IMR-90 (cell line): ENCODE measurements around the gene DISC1. TPM values are rescaled to one million over a fixed set of nuclear protein-coding genes. Genes with fewer than 3 reads are reported as not detected.

ENCODE experiments used
- ATAC-seq: fragments of 200-7000 bp; cut with Tn5 transposase; 2 replicates; pipeline ENCODE4 v1.9.1; 2020; ENCODE audit warnings: low read depth, mild to moderate bottlenecking, moderate library complexity
- BruUV-seq: library from RNA; stranded (reverse); fragments of 400-500 nt; replicated peaks from 2 replicates; lab custom pipeline; 2021; lab: Mats Ljungman, UMichigan
- CTCF ChIA-PET: fragments of 300-600 bp; formaldehyde crosslinking; extraction: SDS; loops from one replicate; lab custom pipeline; 2021; ENCODE audit warnings: antibody characterized with exemption; lab: Yijun Ruan, JAX
- POLR2A ChIA-PET: fragments of 300-600 bp; sonication (Branson Sonifier 250); formaldehyde crosslinking; loops from one replicate; lab custom pipeline; 2022; ENCODE audit warnings: antibody characterized with exemption; ENCODE audit not compliant: unreplicated experiment; lab: Charles Lee
- DNase-seq: peaks from one replicate; pipeline ENCODE4 v3.0.0; 2013
- H2AFZ ChIP-seq: replicated peaks from 2 replicates; pipeline ENCODE3; 2013; ENCODE audit warnings: low read length, mild to moderate bottlenecking; ENCODE audit not compliant: poor library complexity
- H2AK5ac ChIP-seq: 2 replicates; pipeline ENCODE4 v1.6.1; 2013; ENCODE audit warnings: low read depth, low read length, inconsistent platforms
- H2AK9ac ChIP-seq: replicated peaks from 2 replicates; pipeline ENCODE3; 2013; ENCODE audit warnings: mild to moderate bottlenecking, low read depth, low read length, moderate library complexity; ENCODE audit not compliant: poor library complexity
- H2BK120ac ChIP-seq: 2 replicates; pipeline ENCODE4 v1.6.1; 2013; ENCODE audit warnings: low read depth, low read length, inconsistent platforms
- H2BK15ac ChIP-seq: 3 replicates; pipeline ENCODE4 v1.6.1; 2013; ENCODE audit warnings: low read depth, low read length, inconsistent platforms
- H2BK20ac ChIP-seq: 2 replicates; pipeline ENCODE4 v1.6.1; 2013; ENCODE audit warnings: low read depth, mild to moderate bottlenecking, inconsistent platforms, low read length, moderate library complexity
- H2BK5ac ChIP-seq: 2 replicates; pipeline ENCODE4 v1.6.1; 2013; ENCODE audit warnings: mild to moderate bottlenecking, low read depth, low read length, inconsistent platforms; ENCODE audit not compliant: poor library complexity, severe bottlenecking
- H3K14ac ChIP-seq: replicated peaks from 2 replicates; pipeline ENCODE4 v1.6.1; 2013; ENCODE audit warnings: low read depth, low read length, inconsistent platforms
- H3K18ac ChIP-seq: 2 replicates; pipeline ENCODE4 v1.6.1; 2013; ENCODE audit warnings: low read depth, low read length, control low read depth
- H3K23ac ChIP-seq: 2 replicates; pipeline ENCODE4 v1.6.1; 2013; ENCODE audit warnings: low read depth, low read length, inconsistent platforms
- H3K27ac ChIP-seq: 2 replicates; pipeline ENCODE4 v1.5.1; 2013; ENCODE audit warnings: mild to moderate bottlenecking, control low read depth, low read length; ENCODE audit not compliant: insufficient read depth
- H3K27me3 ChIP-seq: 2 replicates; pipeline ENCODE4 v1.6.1; 2013; ENCODE audit warnings: low read length; ENCODE audit not compliant: control insufficient read depth, insufficient read depth
- H3K36me3 ChIP-seq: 2 replicates; pipeline ENCODE4 v1.6.1; 2013; ENCODE audit warnings: low read length, mixed read lengths; ENCODE audit not compliant: control insufficient read depth, insufficient read depth
- H3K4ac ChIP-seq: 2 replicates; pipeline ENCODE4 v1.6.1; 2013; ENCODE audit warnings: low read depth, low read length, inconsistent platforms
- H3K4me1 ChIP-seq: 2 replicates; pipeline ENCODE4 v1.6.1; 2013; ENCODE audit warnings: low read length, mixed read lengths; ENCODE audit not compliant: control insufficient read depth, insufficient read depth
- H3K4me2 ChIP-seq: 2 replicates; pipeline ENCODE4 v1.6.1; 2013; ENCODE audit warnings: low read depth, mild to moderate bottlenecking, control low read depth, low read length, moderate library complexity
- H3K4me3 ChIP-seq: 2 replicates; pipeline ENCODE4 v1.5.1; 2013; ENCODE audit warnings: low read depth, mild to moderate bottlenecking, control low read depth, low read length, moderate library complexity; ENCODE audit not compliant: insufficient read depth
- H3K56ac ChIP-seq: 2 replicates; pipeline ENCODE4 v1.6.1; 2013; ENCODE audit warnings: low read length, inconsistent platforms; ENCODE audit not compliant: insufficient read depth; ENCODE audit errors: extremely low read depth
- H3K79me1 ChIP-seq, 2 experiments: 2 replicates each; pipeline ENCODE4 v1.6.1; 2013; ENCODE audit warnings: low read length in 2 of 2, inconsistent platforms in 1 of 2, low read depth in 1 of 2
- H3K9ac ChIP-seq: 2 replicates; pipeline ENCODE4 v1.6.1; 2013; ENCODE audit warnings: low read depth, low read length, control low read depth
- H3K9me1 ChIP-seq: 2 replicates; pipeline ENCODE4 v1.6.1; 2013; ENCODE audit warnings: low read length, inconsistent platforms; ENCODE audit not compliant: insufficient read depth
- H3K9me3 ChIP-seq: 2 replicates; pipeline ENCODE4 v1.6.1; 2013; ENCODE audit warnings: low read length; ENCODE audit not compliant: control insufficient read depth, insufficient read depth
- H4K20me1 ChIP-seq: 2 replicates; pipeline ENCODE4 v1.6.1; 2013; ENCODE audit warnings: low read length, inconsistent platforms; ENCODE audit not compliant: insufficient read depth
- H4K5ac ChIP-seq: 2 replicates; pipeline ENCODE4 v1.6.1; 2013; ENCODE audit warnings: mild to moderate bottlenecking, low read depth, low read length, control low read depth
- H4K8ac ChIP-seq, 2 experiments: 2 replicates each; pipeline ENCODE4 v1.6.1; 2013; ENCODE audit warnings: low read depth in 2 of 2, low read length in 2 of 2, control low read depth in 1 of 2, inconsistent platforms in 1 of 2
- H4K91ac ChIP-seq: 2 replicates; pipeline ENCODE4 v1.6.1; 2013; ENCODE audit warnings: low read depth, low read length, inconsistent platforms; ENCODE audit not compliant: insufficient read depth
- BHLHE40 ChIP-seq: fragments of 150-350 bp; IDR thresholded peaks from 2 replicates; pipeline ENCODE4 v1.6.1; 2016; ENCODE audit warnings: mild to moderate bottlenecking, low read depth, low read length
- CEBPB ChIP-seq: IDR thresholded peaks from 2 replicates; pipeline ENCODE4 v1.6.1; 2012; ENCODE audit warnings: low read depth, low read length, improper control_type of control experiment
- CTCF ChIP-seq: conservative IDR thresholded peaks from 2 replicates; pipeline ENCODE4 v1.5.1; 2012; ENCODE audit warnings: mild to moderate bottlenecking, low read depth, low read length, improper control_type of control experiment
- FOS ChIP-seq: fragments of 150-350 bp; IDR thresholded peaks from 2 replicates; pipeline ENCODE4 v1.6.1; 2016; ENCODE audit warnings: low read depth, low read length
- MAFK ChIP-seq: IDR thresholded peaks from 2 replicates; pipeline ENCODE4 v1.6.1; 2012; ENCODE audit warnings: low read depth, low read length, improper control_type of control experiment
- MAZ ChIP-seq: IDR thresholded peaks from 2 replicates; pipeline ENCODE4 v1.6.1; 2012; ENCODE audit warnings: low read depth, mild to moderate bottlenecking, low read length, improper control_type of control experiment, moderate library complexity, borderline replicate concordance
- NFE2L2 ChIP-seq: fragments of 150-350 bp; IDR thresholded peaks from 2 replicates; pipeline ENCODE4 v1.6.1; 2016; ENCODE audit warnings: low read depth, mild to moderate bottlenecking, low read length
- POLR2A ChIP-seq: IDR thresholded peaks from 2 replicates; pipeline ENCODE4 v1.6.1; 2012; ENCODE audit warnings: mild to moderate bottlenecking, low read depth, low read length
- RFX5 ChIP-seq: IDR thresholded peaks from 2 replicates; pipeline ENCODE4 v1.8.0; 2012; ENCODE audit warnings: low read depth, mild to moderate bottlenecking, low read length, moderate library complexity
- SMC3 ChIP-seq: fragments of 150-350 bp; IDR thresholded peaks from 2 replicates; pipeline ENCODE4 v1.6.1; 2016; ENCODE audit warnings: low read depth, mild to moderate bottlenecking, antibody characterized with exemption, low read length, moderate library complexity
- USF2 ChIP-seq: fragments of 150-350 bp; IDR thresholded peaks from 2 replicates; pipeline ENCODE4 v1.6.1; 2017; ENCODE audit warnings: mild to moderate bottlenecking, antibody characterized with exemption, low read length, low read depth
- WGBS, 2 experiments: methylation state at CpG; one replicate each; pipeline versions ENCODE4 v1.1.5 to v1.1.7; 2013; ENCODE audit warnings: missing lambda C conversion rate in 2 of 2; ENCODE audit not compliant: insufficient read length in 1 of 2; ENCODE audit errors: extremely low coverage in 2 of 2; 5-methylcytosine and 5-hydroxymethylcytosine counted together
- dilution Hi-C: fragments of 300-500 bp; cut with HindIII; formaldehyde crosslinking; loops from one replicate; pipeline ENCODE4 v1.14.3; 2018; ENCODE audit warnings: low sequenced_read_pairs; ENCODE audit not compliant: unreplicated experiment
- in situ Hi-C: fragments of 300-500 bp; cut with MboI; formaldehyde crosslinking; loops from 3 replicates; pipeline ENCODE4 v1.14.3; 2019; ENCODE audit warnings: low sequenced_read_pairs, inconsistent platforms, mixed read lengths
- intact Hi-C: fragments of 100-400 bp; cut with micrococcal nuclease; formaldehyde crosslinking; loops from 2 replicates; pipeline ENCODE4 v1.10.0; 2022
- polyA plus RNA-seq, 3 experiments: library from polyadenylated mRNA; depleted of rRNA; stranded (reverse); fragments of >200 nt; gene quantifications; 2 replicates each; pipeline ENCODE4 v1.2.3, GENCODE V29; 2012; ENCODE audit warnings: low replicate concordance in 1 of 3
- total RNA-seq: library from RNA; depleted of rRNA; stranded (reverse); fragments of >200 nt; gene quantifications from 2 replicates; pipeline ENCODE4 v1.2.3, GENCODE V29; 2012

Gene DISC1
- total and polyA plus RNA-seq, 2 of the 4 experiments (the other 2 are of a cell fraction) = 2.2 to 7.0 TPM

- Histone ChIP-seq H3K27me3 (no peaks in the 10 kb centered on the region), H3K4me3 (no peak overlapping the region), H3K4me1 (peaks cover 4% of the 10 kb centered on the region; the same call in 1 of the 2 replicates), H3K9me1 (no peaks in the 10 kb centered on the region), H3K36me3 (no peaks in the 10 kb centered on the region), H4K8ac (no peak overlapping the region), H2AK5ac (no peak overlapping the region), H2AK9ac (no peak overlapping the region), H2BK15ac (no peak overlapping the region), H3K79me1 (no peaks in the 10 kb centered on the region), H2AFZ (no peak overlapping the region), H4K5ac (no peak overlapping the region), H3K14ac (no peak overlapping the region), H3K27ac (no peak overlapping the region), H2BK5ac (no peak overlapping the region), H4K20me1 (no peaks in the 10 kb centered on the region), H2BK20ac (no peak overlapping the region), H3K4ac (no peak overlapping the region), H2BK120ac (no peak overlapping the region), H3K56ac (no peak overlapping the region), H4K91ac (no peak overlapping the region), H3K23ac (no peak overlapping the region), H3K9ac (no peak overlapping the region), H3K9me3 (no peaks in the 10 kb centered on the region), H3K4me2 (no peak overlapping the region), H3K18ac (no peak overlapping the region)
- no TSS peak for BruUV-seq
- ATAC-seq = no peak
- dilution Hi-C loops = no loop called here
- CTCF ChIA-PET = interaction anchor here (0.6 to 1.2 kb wide), 2 partner anchors 43 to 1348 kb away, joined by 3 read pairs; no protein-coding TSS in a partner anchor
- WGBS, 2 experiments = no CpG with 5 or more reads among the region's 2 CpGs
- POLR2A ChIA-PET = no interaction called here
- in situ Hi-C loops = no loop called here
- intact Hi-C loops = loop anchor here (1.0 to 5.0 kb wide), 2 partner anchors 187 to 363 kb away; partner anchors contain the start of gene GNPAT
- no peak for TF ChIP-seq FOS
- TF ChIP-seq BHLHE40 = no peak
- no peak for TF ChIP-seq RFX5
- no peak for TF ChIP-seq MAZ
- no peak for TF ChIP-seq SMC3
- no peak for TF ChIP-seq USF2
- no peak for TF ChIP-seq CEBPB
- TF ChIP-seq POLR2A = no peak
- TF ChIP-seq NFE2L2 = no peak
- TF ChIP-seq MAFK = no peak
- TF ChIP-seq CTCF = no peak
- no peak for DNase-seq
Observed at GRCh38 chr1:231604276-231604621, 22.3 kb upstream of the DISC1 start.
